IPS-NIHi11 (cell line): ENCODE measurements around the gene INKA1.
"Not testable (repeated sequence)": the region's sequence is repeated elsewhere in the genome, so short reads cannot be mapped to it uniquely, and the experiment has no call there.

ENCODE experiments used
- DNase-seq: peaks from one replicate; pipeline ENCODE4 v3.0.0; 2012; ENCODE audit warnings: mixed read lengths, low spot score

INKA1 gene

GRCh38 chr3:49802719-49803464, at the start of gene INKA1:
TSS of gene INKA1 (plus strand) at chr3:49803261. CDS start at chr3:49803393, 132 bp downstream.
- DNase-seq, result peak; percentile 95

- no peak for DNase-seq
Observed at GRCh38 chr3:49754536-49754935, 48.5 kb upstream of the INKA1 start.

GRCh38 chr3:49756036-49756435, 47.0 kb upstream of the INKA1 start:
- DNase-seq, result no peak

- DNase-seq, result no peak
Observed at GRCh38 chr3:49757197-49757596, 45.9 kb upstream of the INKA1 start.

- DNase-seq, result no peak
Observed at GRCh38 chr3:49759226-49759625, 43.8 kb upstream of the INKA1 start.

GRCh38 chr3:49761661-49762060, 41.4 kb upstream of the INKA1 start:
- DNase-seq, result no peak

GRCh38 chr3:49763981-49764380, 39.1 kb upstream of the INKA1 start:
- no peak for DNase-seq

GRCh38 chr3:49769286-49769915, 33.7 kb upstream of the INKA1 start:
- no peak for DNase-seq

- no peak for DNase-seq
Observed at GRCh38 chr3:49769926-49770325, 33.1 kb upstream of the INKA1 start.

- DNase-seq, result no peak
Observed at GRCh38 chr3:49771340-49771938, 31.6 kb upstream of the INKA1 start.

GRCh38 chr3:49772703-49773102, 30.4 kb upstream of the INKA1 start:
- no peak for DNase-seq

- DNase-seq, result no peak
Observed at GRCh38 chr3:49775538-49775937, 27.5 kb upstream of the INKA1 start.

GRCh38 chr3:49776101-49776500, 27.0 kb upstream of the INKA1 start:
- not testable (repeated sequence) for DNase-seq

- DNase-seq, result no peak
Observed at GRCh38 chr3:49779358-49780079, 23.5 kb upstream of the INKA1 start.

GRCh38 chr3:49780080-49780974, 22.7 kb upstream of the INKA1 start:
- DNase-seq, result no peak

GRCh38 chr3:49780975-49781365, 22.1 kb upstream of the INKA1 start:
- DNase-seq, result not testable (repeated sequence)

- no peak for DNase-seq
Observed at GRCh38 chr3:49781415-49782199, 21.5 kb upstream of the INKA1 start.

GRCh38 chr3:49782277-49782676, 20.8 kb upstream of the INKA1 start:
- not testable (repeated sequence) for DNase-seq

GRCh38 chr3:49785565-49786356, 17.3 kb upstream of the INKA1 start:
- no peak for DNase-seq
